Activated CD8-positive, alpha-beta memory T cell treated with anti-CD3 and anti-CD28 coated beads, Interleukin-2, amount 50 U/mL, for 24 hours (primary cell): Measurements from ENCODE around the gene ATP8A1.

Source experiments
- DNase-seq: peaks from one replicate; pipeline ENCODE4 v3.0.0-alpha.2; 2020; ENCODE audit errors: extremely low read depth

ATP8A1 gene

DNA sequence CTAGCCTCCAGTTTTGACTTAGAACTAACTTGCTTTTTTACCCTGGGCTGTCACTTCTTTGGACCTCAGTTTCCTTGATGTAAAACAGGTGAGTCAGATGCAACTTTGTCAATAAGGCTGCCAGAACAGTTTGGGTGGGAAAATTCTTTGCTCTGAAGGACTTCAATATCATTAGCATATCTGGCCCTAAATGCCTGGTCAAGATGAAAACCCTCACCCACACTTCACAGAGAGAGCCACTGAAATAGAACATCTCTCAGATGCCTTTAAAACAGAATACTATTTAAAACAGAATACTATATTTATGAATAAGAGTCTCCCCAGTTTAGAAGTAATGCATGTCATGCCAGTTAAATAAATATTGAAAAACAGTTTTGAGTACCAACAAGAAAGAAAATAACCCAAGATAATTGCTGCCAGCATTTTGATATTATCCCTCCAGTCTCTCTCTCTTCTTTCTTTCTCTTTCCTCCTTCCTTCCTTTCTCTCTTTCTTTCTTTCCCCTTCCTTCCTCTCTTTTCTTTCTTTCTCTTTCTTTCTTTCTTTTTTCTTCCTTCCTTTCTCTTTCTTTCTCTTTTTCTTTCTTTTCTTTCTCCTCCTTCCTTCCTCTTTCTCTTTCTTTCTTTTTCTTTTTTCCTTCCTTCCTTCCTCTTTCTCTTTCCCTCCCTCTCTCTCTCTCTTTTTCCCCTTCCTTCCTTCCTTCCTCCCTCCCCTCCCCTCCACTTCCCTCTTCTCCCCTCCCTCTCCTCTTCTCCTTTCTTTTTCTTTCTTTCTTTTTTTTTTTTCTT, 292.4 kb downstream of the ATP8A1 start:
- DNase-seq: no peak

DNA sequence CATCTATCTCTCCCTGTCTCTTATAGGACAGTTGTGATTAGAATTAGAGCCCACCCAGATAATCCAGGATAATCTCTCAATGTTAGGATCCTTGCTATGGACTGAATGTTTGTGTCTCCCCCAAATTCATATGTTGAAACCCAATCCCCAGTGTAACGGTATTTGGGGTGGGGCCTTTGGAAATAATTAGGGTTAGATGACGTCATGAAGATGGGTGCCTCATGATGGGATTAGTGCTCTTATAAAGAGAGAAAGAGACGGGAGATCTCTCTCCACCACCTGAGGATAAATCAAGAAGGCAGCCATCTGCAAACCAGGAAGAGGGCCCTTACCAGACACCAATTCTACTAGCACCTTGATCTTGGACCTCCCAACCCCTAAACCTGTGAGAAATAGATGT, 293.3 kb downstream of the ATP8A1 start:
- no peak for DNase-seq

DNA sequence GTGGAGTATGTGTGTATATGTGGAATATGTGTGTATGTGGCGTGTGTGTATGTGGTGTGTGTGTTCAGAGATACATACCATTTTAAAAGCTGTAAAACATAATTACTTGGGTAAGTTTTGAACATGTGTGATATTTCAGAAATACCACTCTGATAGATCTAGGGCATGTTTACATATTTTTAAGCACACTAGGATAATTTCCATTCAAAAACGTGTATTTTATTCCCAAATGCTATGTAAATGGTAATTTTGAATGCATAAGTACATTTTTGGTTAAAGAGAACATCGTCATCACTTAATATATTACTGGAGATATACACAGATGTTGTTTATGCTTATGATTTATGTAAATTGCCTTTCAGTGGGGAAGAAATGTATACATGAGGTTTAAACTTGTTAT, 294.3 kb downstream of the ATP8A1 start:
- DNase-seq: no peak

DNA sequence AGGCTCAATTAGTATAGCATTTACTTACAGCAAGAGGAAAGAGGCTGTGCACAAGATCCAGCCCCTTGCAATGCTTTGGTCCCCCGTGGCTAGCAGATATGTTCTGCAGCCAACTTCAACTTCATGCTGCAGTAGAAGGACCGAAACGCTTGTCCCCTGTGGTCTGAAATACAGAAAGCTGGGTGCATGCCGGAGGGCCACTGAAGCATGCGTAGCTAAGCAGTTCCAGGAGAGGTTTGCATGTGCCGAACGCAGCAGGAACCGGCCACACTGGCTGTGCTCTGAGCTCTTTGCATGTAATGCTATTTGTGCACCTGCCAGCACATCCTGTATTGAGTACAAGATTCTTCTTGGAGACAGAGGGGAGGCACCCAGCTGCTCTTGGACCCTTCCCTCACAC, 295.4 kb downstream of the ATP8A1 start:
- DNase-seq: no peak

DNA sequence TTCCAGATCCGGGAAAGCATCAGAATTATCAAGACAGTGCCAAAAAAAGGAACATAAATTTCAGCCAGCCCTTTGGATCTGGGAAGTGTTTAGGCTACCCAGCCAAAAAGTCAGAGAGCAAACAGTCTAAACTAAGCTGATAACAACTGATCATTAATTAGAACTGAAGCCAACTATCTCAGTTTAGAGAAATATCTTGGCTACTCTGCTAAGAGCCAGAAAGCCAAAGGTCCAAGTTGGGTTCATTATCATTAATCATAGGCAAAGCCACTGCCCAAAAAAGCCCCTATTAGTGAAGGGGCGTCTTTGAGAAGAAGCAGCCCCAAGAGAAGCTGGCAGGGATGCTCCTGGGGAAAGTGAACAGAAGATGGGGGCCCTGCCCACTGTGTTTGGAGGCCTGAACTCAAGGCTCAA, 296.6 kb downstream of the ATP8A1 start:
- no peak for DNase-seq

DNA sequence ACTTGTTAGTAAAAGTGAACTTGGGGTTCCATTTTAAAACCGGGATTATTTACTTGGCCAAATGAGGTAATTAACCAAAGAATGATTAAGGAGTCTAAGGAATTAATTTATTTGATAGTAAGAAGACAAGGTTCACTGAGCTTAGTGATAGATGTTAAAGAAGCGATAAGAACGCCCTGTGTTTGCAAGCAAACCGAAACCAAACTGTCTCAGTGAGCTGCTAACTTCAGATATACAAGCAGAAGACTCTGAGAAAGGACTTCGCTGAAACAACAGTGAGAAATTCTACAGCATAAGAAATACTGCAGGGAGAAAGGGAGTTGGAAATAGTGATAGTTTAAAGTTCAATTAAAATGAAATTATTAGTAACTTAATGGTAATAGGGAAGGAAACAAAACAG, 297.2 kb downstream of the ATP8A1 start:
- DNase-seq: no peak
